Thyroid gland (tissue), 4 donors: ENCODE measurements around the gene KCNJ6.

Experiments
- POLR2A ChIP-seq, 2 donors: fragments of 450-650 bp; IDR thresholded peaks; one replicate each; pipeline ENCODE4 v1.6.1; 2017; ENCODE audit warnings: antibody characterized with exemption in 2 of 2, mild to moderate bottlenecking in 2 of 2, moderate library complexity in 1 of 2
- TF ChIP-seq, protein P1 (sequence below), 6 experiments: fragments of 200-600 bp in 3 of 6; fragments of 450-650 bp in 3 of 6; sonication (generic) in 3 of 6; IDR thresholded peaks; one replicate each; pipeline ENCODE4 v1.5.1; 2016 to 2019; ENCODE audit warnings: antibody characterized with exemption in 6 of 6, mild to moderate bottlenecking in 2 of 6, inconsistent platforms in 1 of 6, moderate library complexity in 1 of 6

DNA sequence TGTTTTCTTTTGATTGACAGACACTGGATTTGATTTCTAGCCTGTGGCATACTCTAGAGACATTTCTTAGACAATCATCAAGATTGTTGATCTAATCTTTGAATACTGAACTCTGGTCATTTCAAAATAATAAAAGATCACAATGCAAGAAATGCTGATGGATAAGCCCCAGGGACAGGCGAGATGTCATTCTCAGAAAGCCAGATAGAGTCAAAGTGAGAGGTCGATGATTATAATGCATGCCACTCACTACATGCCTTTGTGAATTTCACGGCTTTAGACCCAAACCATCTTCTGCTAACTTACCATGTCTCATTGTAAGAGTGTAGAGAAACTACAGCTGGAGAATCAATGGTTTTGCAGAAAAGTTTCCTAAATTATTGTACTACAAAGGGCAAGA lies 292.6 kb downstream of the KCNJ6 start:
- TF ChIP-seq, protein P1, sequence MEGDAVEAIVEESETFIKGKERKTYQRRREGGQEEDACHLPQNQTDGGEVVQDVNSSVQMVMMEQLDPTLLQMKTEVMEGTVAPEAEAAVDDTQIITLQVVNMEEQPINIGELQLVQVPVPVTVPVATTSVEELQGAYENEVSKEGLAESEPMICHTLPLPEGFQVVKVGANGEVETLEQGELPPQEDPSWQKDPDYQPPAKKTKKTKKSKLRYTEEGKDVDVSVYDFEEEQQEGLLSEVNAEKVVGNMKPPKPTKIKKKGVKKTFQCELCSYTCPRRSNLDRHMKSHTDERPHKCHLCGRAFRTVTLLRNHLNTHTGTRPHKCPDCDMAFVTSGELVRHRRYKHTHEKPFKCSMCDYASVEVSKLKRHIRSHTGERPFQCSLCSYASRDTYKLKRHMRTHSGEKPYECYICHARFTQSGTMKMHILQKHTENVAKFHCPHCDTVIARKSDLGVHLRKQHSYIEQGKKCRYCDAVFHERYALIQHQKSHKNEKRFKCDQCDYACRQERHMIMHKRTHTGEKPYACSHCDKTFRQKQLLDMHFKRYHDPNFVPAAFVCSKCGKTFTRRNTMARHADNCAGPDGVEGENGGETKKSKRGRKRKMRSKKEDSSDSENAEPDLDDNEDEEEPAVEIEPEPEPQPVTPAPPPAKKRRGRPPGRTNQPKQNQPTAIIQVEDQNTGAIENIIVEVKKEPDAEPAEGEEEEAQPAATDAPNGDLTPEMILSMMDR (IDR thresholded peaks at IDR 0.05): no peak
- no peak for TF ChIP-seq POLR2A (IDR thresholded peaks at IDR 0.05)
